ENCODE results near the gene NSMCE1. TPM values are rescaled to one million over a fixed set of nuclear protein-coding genes. Genes with fewer than 3 reads are reported as not detected.

Gene NSMCE1
- total RNA-seq, 2 experiments from 2014 or later, result 31.9 to 33.9 TPM

GRCh38 chr16:27220120-27220519 lies 48.5 kb downstream of the NSMCE1 start:
- ATAC-seq (ENCODE audit: poor library complexity) (no peak), DNase-seq (no peak)
- Mint-ChIP-seq H3K4me1 (ENCODE audit: low read depth) (no peaks in the 10 kb centered on the region), H3K27ac (no peak overlapping the region), H3K4me3 (no peak overlapping the region), H3K27me3 (no peaks in the 10 kb centered on the region), H3K36me3 (ENCODE audit: low read depth) (peaks cover 38% of the 10 kb centered on the region), H3K9me3 (no peaks in the 10 kb centered on the region)
- no peaks in the 10 kb centered on the region for H3K27me3 ChIP-seq (ENCODE audit: control insufficient read depth in 1 of 2, insufficient read depth in 2 of 2, low read length in 2 of 2)
- CTCF ChIA-PET, result no interaction called here
- no peak overlapping the region for H3K4me3 ChIP-seq (ENCODE audit: low read length)
- no peaks in the 10 kb centered on the region for H3K9me3 ChIP-seq (ENCODE audit: control insufficient read depth in 1 of 2, insufficient read depth in 1 of 2, low read length in 2 of 2)
- no peak for TF ChIP-seq CTCF (IDR thresholded peaks at IDR 0.05)
- peaks cover under 1% of the 10 kb centered on the region for H3K4me1 ChIP-seq (ENCODE audit: insufficient read depth, low read length)
- H3K27ac ChIP-seq (ENCODE audit: low read depth in 1 of 2, low read length in 2 of 2), result no peak overlapping the region
- peaks cover 59% of the 10 kb centered on the region for H3K36me3 ChIP-seq (ENCODE audit: insufficient read depth, low read length)
- intact Hi-C loops (cut with DNase I, micrococcal nuclease), result no loop called here
- POLR2A ChIA-PET, result interaction anchor here (0.9 kb wide), 1 partner anchor 9 kb away, joined by 4 read pairs; no protein-coding TSS in a partner anchor

- H3K36me3 ChIP-seq (ENCODE audit: insufficient read depth, low read length), result peaks cover 65% of the 10 kb centered on the region
- H3K27me3 ChIP-seq (ENCODE audit: control insufficient read depth in 1 of 2, insufficient read depth in 2 of 2, low read length in 2 of 2), result no peaks in the 10 kb centered on the region
- H3K27ac ChIP-seq (ENCODE audit: low read depth in 1 of 2, low read length in 2 of 2), result no peak overlapping the region
- CTCF ChIA-PET, result interaction anchor here (1.3 to 1.6 kb wide), 2 partner anchors 40 to 149 kb away, joined by 3 to 4 read pairs; no protein-coding TSS in a partner anchor
- no peak for ATAC-seq (ENCODE audit: poor library complexity)
- intact Hi-C loops (cut with DNase I, micrococcal nuclease), result no loop called here
- Mint-ChIP-seq H3K9me3 (no peaks in the 10 kb centered on the region), H3K27ac (no peak overlapping the region), H3K4me1 (ENCODE audit: low read depth) (peaks cover 5% of the 10 kb centered on the region), H3K36me3 (ENCODE audit: low read depth) (peaks cover 43% of the 10 kb centered on the region), H3K4me3 (no peak overlapping the region), H3K27me3 (no peaks in the 10 kb centered on the region)
- POLR2A ChIA-PET, result interaction anchor here (0.9 kb wide), 1 partner anchor 10 kb away, joined by 4 read pairs; no protein-coding TSS in a partner anchor
- DNase-seq, result no peak
- H3K4me3 ChIP-seq (ENCODE audit: low read length), result no peak overlapping the region
- H3K9me3 ChIP-seq (ENCODE audit: control insufficient read depth in 1 of 2, insufficient read depth in 1 of 2, low read length in 2 of 2), result no peaks in the 10 kb centered on the region
- H3K4me1 ChIP-seq (ENCODE audit: insufficient read depth, low read length), result no peaks in the 10 kb centered on the region
- no peak for TF ChIP-seq CTCF (IDR thresholded peaks at IDR 0.05)
Measured at GRCh38 chr16:27219161-27219560, 49.4 kb downstream of the NSMCE1 start.

- ChIA-PET POLR2A (no interaction called here), CTCF (interaction anchor here (1.3 to 1.6 kb wide), 2 partner anchors 39 to 149 kb away, joined by 3 to 4 read pairs; no protein-coding TSS in a partner anchor)
- no peaks in the 10 kb centered on the region for H3K4me1 ChIP-seq (ENCODE audit: insufficient read depth, low read length)
- H3K9me3 Mint-ChIP-seq, result no peaks in the 10 kb centered on the region
- peaks cover 63% of the 10 kb centered on the region for H3K36me3 ChIP-seq (ENCODE audit: insufficient read depth, low read length)
- ATAC-seq (ENCODE audit: poor library complexity) (no peak), DNase-seq (no peak)
- peaks cover 43% of the 10 kb centered on the region for H3K36me3 Mint-ChIP-seq (ENCODE audit: low read depth)
- TF ChIP-seq CTCF (IDR thresholded peaks at IDR 0.05), result no peak
- H3K27me3 ChIP-seq (ENCODE audit: control insufficient read depth in 1 of 2, insufficient read depth in 2 of 2, low read length in 2 of 2), result no peaks in the 10 kb centered on the region
- H3K27ac Mint-ChIP-seq, result no peak overlapping the region
- no peaks in the 10 kb centered on the region for H3K9me3 ChIP-seq (ENCODE audit: control insufficient read depth in 1 of 2, insufficient read depth in 1 of 2, low read length in 2 of 2)
- no peak overlapping the region for H3K27ac ChIP-seq (ENCODE audit: low read depth in 1 of 2, low read length in 2 of 2)
- no peak overlapping the region for H3K4me3 ChIP-seq (ENCODE audit: low read length)
- H3K4me3 Mint-ChIP-seq, result no peak overlapping the region
- H3K4me1 Mint-ChIP-seq (ENCODE audit: low read depth), result peaks cover 5% of the 10 kb centered on the region
- intact Hi-C loops (cut with DNase I, micrococcal nuclease), result no loop called here
- no peaks in the 10 kb centered on the region for H3K27me3 Mint-ChIP-seq
Measured at GRCh38 chr16:27218756-27219155, 49.8 kb downstream of the NSMCE1 start.

Data from CD4-positive, alpha-beta T cell (primary cell).